ENCODE measurements around the gene AGMO.

The AGMO gene

GRCh38 chr7:15476531-15476918 lies 85.3 kb downstream of the AGMO start:
- no peaks in the 10 kb centered on the region for H3K27me3 Mint-ChIP-seq (ENCODE audit: low read depth)
- no peaks in the 10 kb centered on the region for H3K36me3 Mint-ChIP-seq (ENCODE audit: low read depth)
- DNase-seq (ENCODE audit: low spot score), result no peak
- no peak overlapping the region for H3K27ac Mint-ChIP-seq
- no peak overlapping the region for H3K4me3 Mint-ChIP-seq
- no peaks in the 10 kb centered on the region for H3K4me1 Mint-ChIP-seq (ENCODE audit: low read depth)
- H3K9me3 Mint-ChIP-seq, result peaks cover 44% of the 10 kb centered on the region

DNA sequence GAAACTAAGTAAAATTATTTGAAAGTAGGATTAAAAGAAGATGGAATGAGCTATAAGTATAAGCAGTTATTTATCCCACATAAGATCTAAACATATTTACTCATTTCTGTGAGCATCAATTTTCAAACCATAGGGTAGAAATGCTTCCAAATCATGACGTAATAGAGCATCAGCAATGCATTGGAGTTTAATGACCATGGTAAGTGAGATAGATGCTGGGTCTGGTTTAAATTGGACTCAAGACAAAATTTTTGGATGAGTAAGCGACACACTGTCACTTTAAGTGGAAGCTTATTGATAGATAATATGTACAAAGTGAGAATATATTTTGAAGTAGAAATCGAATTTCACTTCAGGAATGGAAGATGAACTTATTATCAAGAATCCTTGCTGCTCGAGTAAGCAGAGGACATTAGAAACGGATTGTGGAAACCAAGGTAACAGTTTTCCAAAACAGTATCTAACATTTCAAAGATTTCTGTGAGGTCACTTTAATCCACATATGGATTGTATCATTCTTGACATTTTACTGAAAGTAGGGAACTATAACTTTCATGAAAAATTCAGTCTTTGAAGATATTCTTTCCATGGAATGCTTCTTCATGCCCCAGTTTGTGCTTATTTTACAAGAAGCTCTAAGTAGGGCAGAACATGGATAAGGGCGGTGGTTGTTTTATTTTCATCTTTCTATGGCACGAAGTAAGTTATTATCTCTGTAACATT lies 85.8 kb downstream of the AGMO start:
- Mint-ChIP-seq H3K27me3 (ENCODE audit: low read depth) (no peaks in the 10 kb centered on the region), H3K4me1 (ENCODE audit: low read depth) (no peaks in the 10 kb centered on the region), H3K9me3 (peaks cover 46% of the 10 kb centered on the region), H3K36me3 (ENCODE audit: low read depth) (no peaks in the 10 kb centered on the region), H3K27ac (no peak overlapping the region), H3K4me3 (no peak overlapping the region)
- no peak for DNase-seq (ENCODE audit: low spot score)

- H3K9me3 Mint-ChIP-seq, result peaks cover 36% of the 10 kb centered on the region
- no peak overlapping the region for H3K4me3 Mint-ChIP-seq
- H3K4me1 Mint-ChIP-seq (ENCODE audit: low read depth), result no peaks in the 10 kb centered on the region
- no peak overlapping the region for H3K27ac Mint-ChIP-seq
- no peak for DNase-seq (ENCODE audit: low spot score)
- no peaks in the 10 kb centered on the region for H3K36me3 Mint-ChIP-seq (ENCODE audit: low read depth)
- no peaks in the 10 kb centered on the region for H3K27me3 Mint-ChIP-seq (ENCODE audit: low read depth)
These were observed 90.2 kb downstream of the AGMO start for GRCh38 chr7:15471669-15471950.

DNA sequence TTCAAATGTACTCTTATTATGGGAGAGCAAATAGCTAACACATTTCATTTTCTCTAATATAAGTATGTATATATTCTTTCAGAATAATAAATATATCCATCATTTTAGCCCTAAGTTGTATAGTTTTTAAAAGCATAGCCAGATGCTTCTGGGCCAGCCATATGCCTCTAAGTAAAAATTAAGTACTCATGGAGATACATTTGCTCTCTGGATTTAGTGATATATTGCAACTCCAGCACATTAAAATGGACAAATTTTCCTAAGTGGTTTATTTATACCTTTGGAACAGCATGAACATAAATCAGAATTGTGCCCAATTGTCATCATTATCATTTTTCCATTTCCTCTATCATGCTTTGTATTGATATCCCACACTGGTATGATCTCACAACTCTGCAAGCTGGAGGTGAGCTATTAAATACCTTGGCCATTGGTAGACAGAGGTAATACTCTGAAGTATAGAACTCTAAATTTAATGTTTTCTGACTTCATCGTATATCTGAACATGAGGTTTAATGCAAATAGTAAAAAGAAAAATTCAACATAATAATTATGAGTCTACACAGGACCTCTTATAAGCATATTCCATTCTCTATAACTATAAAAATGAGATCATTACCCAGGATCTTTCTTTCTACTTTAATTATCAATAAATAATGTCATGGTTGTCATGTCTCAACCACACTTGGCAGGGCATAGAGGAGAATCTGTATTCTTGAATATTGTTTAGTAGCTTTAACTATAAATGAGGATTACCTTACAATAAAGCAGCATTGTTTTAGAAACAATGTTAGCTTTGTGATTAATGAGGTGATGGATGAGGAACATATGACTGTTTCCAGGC lies 90.8 kb downstream of the AGMO start:
- Mint-ChIP-seq H3K4me1 (ENCODE audit: low read depth) (no peaks in the 10 kb centered on the region), H3K27ac (no peak overlapping the region), H3K27me3 (ENCODE audit: low read depth) (no peaks in the 10 kb centered on the region), H3K36me3 (ENCODE audit: low read depth) (no peaks in the 10 kb centered on the region), H3K9me3 (peaks cover 31% of the 10 kb centered on the region), H3K4me3 (no peak overlapping the region)
- DNase-seq (ENCODE audit: low spot score), result no peak

GRCh38 chr7:15464667-15465121 lies 97.1 kb downstream of the AGMO start:
- H3K9me3 Mint-ChIP-seq, result peaks cover 7% of the 10 kb centered on the region
- DNase-seq (ENCODE audit: low spot score), result no peak
- H3K36me3 Mint-ChIP-seq (ENCODE audit: low read depth), result no peaks in the 10 kb centered on the region
- H3K4me1 Mint-ChIP-seq (ENCODE audit: low read depth), result no peaks in the 10 kb centered on the region
- H3K27ac Mint-ChIP-seq, result no peak overlapping the region
- no peak overlapping the region for H3K4me3 Mint-ChIP-seq
- H3K27me3 Mint-ChIP-seq (ENCODE audit: low read depth), result no peaks in the 10 kb centered on the region

DNA sequence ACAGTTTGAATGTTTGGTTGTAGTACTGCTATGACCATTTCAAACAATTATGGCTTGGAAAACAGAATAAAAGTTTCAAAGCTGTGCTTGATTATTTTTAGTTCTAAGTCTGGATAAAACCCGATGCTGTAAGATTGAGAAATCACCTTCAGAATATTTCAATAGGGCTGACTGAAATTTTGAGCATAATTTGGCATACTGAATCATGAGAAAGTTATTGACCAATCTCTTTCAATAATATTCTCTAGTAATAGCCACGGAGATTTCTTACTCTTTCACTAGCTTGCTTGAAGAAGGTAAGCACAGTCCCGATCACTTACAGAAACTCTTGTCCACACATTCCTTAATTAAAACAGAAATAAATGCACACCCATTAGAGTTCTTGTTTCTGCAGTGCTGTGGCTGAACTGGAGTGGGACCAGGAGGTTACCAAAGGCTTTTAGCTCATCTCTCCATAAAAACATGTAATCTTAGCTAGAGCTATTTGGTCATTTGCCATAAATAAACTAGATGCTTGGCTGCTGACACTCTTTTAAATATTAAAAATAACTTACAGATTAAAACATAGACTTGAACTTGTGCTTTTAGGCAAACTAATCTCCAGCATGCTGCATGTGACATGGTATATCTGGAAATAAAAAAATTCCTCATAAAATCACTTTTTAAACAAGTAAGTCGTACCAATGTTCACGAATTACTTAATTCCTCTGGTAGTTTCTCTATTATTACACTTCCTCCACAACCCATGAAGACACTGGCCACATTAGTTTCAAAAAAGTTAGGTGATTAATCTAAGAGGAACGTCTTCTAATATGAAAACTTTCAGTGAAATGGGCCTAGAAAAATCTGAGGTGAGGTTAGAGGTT lies 97.8 kb downstream of the AGMO start:
- H3K36me3 Mint-ChIP-seq (ENCODE audit: low read depth), result no peaks in the 10 kb centered on the region
- no peaks in the 10 kb centered on the region for H3K4me1 Mint-ChIP-seq (ENCODE audit: low read depth)
- no peaks in the 10 kb centered on the region for H3K27me3 Mint-ChIP-seq (ENCODE audit: low read depth)
- no peak for DNase-seq (ENCODE audit: low spot score)
- H3K27ac Mint-ChIP-seq, result no peak overlapping the region
- peaks cover 10% of the 10 kb centered on the region for H3K9me3 Mint-ChIP-seq
- no peak overlapping the region for H3K4me3 Mint-ChIP-seq

DNA sequence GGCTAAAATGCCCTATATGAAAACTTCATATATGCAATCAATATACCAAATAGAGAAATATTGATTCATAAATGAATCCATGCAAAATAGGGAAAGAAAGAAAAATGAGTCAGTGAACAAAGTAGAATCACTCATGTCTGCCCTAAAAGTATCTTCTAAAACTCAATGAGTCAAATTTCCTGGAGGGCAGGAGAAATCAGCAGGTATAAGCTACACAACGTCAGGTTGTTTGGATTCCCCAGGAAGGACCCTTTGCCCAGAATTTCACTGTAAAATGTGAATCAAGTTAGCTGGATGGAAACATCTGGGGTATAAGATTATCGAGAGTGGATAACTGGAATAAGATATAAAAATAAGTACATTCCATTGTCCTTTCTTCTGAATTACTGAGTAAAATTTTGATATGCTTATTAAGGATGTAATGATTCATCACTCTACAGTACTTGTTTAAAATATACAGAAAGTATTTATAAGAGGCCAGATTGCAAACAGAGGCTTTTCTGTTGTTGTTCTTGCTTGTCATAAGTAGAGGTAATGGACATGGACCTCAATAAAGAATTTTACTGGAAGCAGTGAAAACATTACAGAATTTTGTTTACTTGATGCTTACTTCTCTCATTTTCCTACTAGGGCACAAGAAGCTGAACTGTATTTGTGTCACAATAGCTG lies 99.0 kb downstream of the AGMO start:
- DNase-seq (ENCODE audit: low spot score), result no peak
- Mint-ChIP-seq H3K4me3 (no peak overlapping the region), H3K4me1 (ENCODE audit: low read depth) (no peaks in the 10 kb centered on the region)

GRCh38 chr7:15461576-15461975 lies 100.2 kb downstream of the AGMO start:
- no peaks in the 10 kb centered on the region for H3K36me3 Mint-ChIP-seq (ENCODE audit: low read depth)
- no peak for DNase-seq (ENCODE audit: low spot score)
- no peak overlapping the region for H3K27ac Mint-ChIP-seq
- no peaks in the 10 kb centered on the region for H3K27me3 Mint-ChIP-seq (ENCODE audit: low read depth)
- no peak overlapping the region for H3K4me3 Mint-ChIP-seq
- H3K9me3 Mint-ChIP-seq, result peaks cover 12% of the 10 kb centered on the region
- no peaks in the 10 kb centered on the region for H3K4me1 Mint-ChIP-seq (ENCODE audit: low read depth)

More for the DNA sequence above, 99.0 kb downstream of the AGMO start:
- peaks cover 14% of the 10 kb centered on the region for H3K9me3 Mint-ChIP-seq
- H3K36me3 Mint-ChIP-seq (ENCODE audit: low read depth), result no peaks in the 10 kb centered on the region
- H3K27me3 Mint-ChIP-seq (ENCODE audit: low read depth), result no peaks in the 10 kb centered on the region
- H3K27ac Mint-ChIP-seq, result no peak overlapping the region

- no peak overlapping the region for H3K27ac Mint-ChIP-seq
- peaks cover 12% of the 10 kb centered on the region for H3K9me3 Mint-ChIP-seq
- no peak overlapping the region for H3K4me3 Mint-ChIP-seq
- H3K27me3 Mint-ChIP-seq (ENCODE audit: low read depth), result no peaks in the 10 kb centered on the region
- DNase-seq (ENCODE audit: low spot score), result no peak
- H3K36me3 Mint-ChIP-seq (ENCODE audit: low read depth), result no peaks in the 10 kb centered on the region
- no peaks in the 10 kb centered on the region for H3K4me1 Mint-ChIP-seq (ENCODE audit: low read depth)
These were observed 102.7 kb downstream of the AGMO start for GRCh38 chr7:15459018-15459615.

DNA sequence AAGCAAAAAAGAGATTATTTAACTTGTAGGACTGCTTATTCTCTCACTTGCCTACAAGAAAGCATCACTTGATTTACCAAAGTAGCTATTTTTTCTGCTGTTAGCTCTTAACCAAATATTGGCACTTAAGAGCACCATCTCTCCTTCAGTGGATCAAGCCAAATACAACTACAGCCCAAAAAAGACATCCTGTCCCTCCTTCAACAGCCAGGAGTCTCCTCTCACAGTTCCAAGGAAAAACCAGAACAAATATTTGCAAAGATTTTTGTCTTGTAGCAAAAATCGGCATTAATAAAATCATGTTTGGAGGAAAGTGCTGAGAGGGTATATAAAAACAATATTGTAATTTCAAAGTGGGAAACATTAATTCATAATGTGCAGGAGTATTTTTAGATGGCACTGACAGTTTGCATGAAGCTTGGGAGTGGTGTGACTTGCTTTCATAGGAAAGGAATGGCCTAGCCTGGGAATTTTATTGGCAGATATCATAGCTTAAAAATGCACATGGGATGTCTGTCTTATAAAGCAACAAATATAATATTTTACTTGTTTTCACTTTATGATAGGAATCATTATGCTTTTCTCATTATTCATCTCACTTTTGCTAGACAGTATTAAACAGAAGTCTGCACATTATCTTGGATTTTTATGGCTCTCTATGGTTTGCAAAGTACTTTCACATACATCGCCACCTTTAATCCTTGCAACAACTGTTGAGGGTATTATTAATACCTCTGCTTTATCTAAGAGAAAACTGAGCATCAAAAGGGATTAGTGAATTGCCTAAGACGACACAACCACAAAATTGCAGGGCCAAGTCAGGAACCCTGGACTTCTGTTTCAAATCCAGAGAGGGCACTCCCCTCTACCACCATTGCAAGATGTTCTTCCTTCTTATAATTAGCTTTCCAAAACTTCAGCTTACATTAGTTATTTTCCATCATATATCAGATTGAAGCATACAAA lies 103.5 kb downstream of the AGMO start:
- Mint-ChIP-seq H3K4me3 (no peak overlapping the region), H3K9me3 (peaks cover 14% of the 10 kb centered on the region), H3K36me3 (ENCODE audit: low read depth) (no peaks in the 10 kb centered on the region), H3K4me1 (ENCODE audit: low read depth) (no peaks in the 10 kb centered on the region), H3K27ac (no peak overlapping the region), H3K27me3 (ENCODE audit: low read depth) (no peaks in the 10 kb centered on the region)
- no peak for DNase-seq (ENCODE audit: low spot score)

DNA sequence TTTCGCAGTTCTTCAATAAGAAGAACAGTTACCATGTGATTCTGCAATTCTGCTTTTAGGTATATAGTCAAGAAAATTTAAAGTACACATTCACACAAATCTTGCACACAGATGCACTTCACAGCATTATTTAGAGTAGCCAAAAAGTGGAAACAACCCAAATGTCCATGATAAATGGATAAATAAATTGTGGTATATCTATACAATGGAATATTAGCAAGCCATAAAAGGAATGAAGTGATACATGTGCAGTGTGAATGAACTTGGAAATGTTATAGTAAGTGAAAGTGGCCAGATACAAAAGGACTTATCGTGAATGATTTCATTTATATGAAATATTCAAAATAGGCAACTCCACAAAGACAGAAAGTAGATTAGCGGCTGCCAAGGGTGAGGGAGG lies 109.1 kb downstream of the AGMO start:
- Mint-ChIP-seq H3K9me3 (peaks cover 11% of the 10 kb centered on the region), H3K36me3 (ENCODE audit: low read depth) (no peaks in the 10 kb centered on the region), H3K4me1 (ENCODE audit: low read depth) (no peaks in the 10 kb centered on the region), H3K4me3 (no peak overlapping the region), H3K27ac (no peak overlapping the region), H3K27me3 (ENCODE audit: low read depth) (no peaks in the 10 kb centered on the region)
- DNase-seq (ENCODE audit: low spot score), result no peak

DNA sequence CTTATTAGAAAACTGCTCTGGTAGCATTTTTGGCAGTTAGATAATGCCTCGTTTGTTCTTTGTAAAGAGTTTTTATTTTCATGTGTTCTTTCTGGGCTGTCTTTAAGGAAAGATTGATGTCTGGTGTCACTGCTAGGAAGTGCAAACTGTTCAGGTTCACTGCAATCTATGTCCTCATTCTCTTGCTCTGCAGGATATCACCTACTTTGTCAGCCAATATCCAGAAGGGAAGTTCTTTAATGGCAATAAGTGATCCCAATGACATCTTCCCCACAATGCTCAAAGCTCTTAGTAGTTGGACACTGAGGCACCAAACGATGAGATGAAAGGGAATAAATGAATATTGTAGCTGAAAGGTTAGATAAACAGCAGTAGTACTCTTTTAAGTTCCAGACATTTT lies 115.1 kb downstream of the AGMO start:
- Mint-ChIP-seq H3K4me1 (ENCODE audit: low read depth) (no peaks in the 10 kb centered on the region), H3K4me3 (no peak overlapping the region), H3K36me3 (ENCODE audit: low read depth) (no peaks in the 10 kb centered on the region), H3K27me3 (ENCODE audit: low read depth) (no peaks in the 10 kb centered on the region), H3K27ac (no peak overlapping the region), H3K9me3 (peaks cover 30% of the 10 kb centered on the region)
- DNase-seq (ENCODE audit: low spot score), result no peak

Measured in T-helper 2 cell treated with Interferon-gamma antibody and Interleukin-4, amounts not matched to agents 5 μg/mL and 100 μg/mL, for 36 hours (primary cell).